Psoas muscle (tissue), 8 donors: ENCODE measurements around the gene SYTL2. TPM values are rescaled to one million over a fixed set of nuclear protein-coding genes. Genes with fewer than 3 reads are reported as not detected.
A peak's percentile ranks its signal among the peaks of the same experiment; 100 is the strongest.

Experiments
- ATAC-seq, 4 donors: fragments of 200-7000 bp; cut with Tn5 transposase; one replicate each; pipeline ENCODE4 v1.9.1; 2020; ENCODE audit warnings: moderate library complexity in 3 of 4, mild to moderate bottlenecking in 2 of 4
- DNase-seq, 2 donors: peaks; one replicate each; pipeline ENCODE4 v3.0.0-alpha.2; 2020
- H3K27ac ChIP-seq: fragments of 200-600 bp; one replicate; pipeline ENCODE4 v1.8.0; 2022
- H3K27me3 ChIP-seq, 3 donors: fragments of 200-600 bp in 1 of 3; one replicate each; pipeline versions ENCODE4 v1.6.1 to v1.8.0; 2013 to 2022; ENCODE audit warnings: low read length in 2 of 3, mild to moderate bottlenecking in 2 of 3, moderate library complexity in 1 of 3; ENCODE audit not compliant: insufficient read depth in 3 of 3
- H3K36me3 ChIP-seq, 2 donors: fragments of 200-600 bp in 1 of 2; one replicate each; pipeline versions ENCODE4 v1.6.1 to v1.8.0; 2013 to 2022; ENCODE audit warnings: low read depth in 1 of 2, mild to moderate bottlenecking in 1 of 2, moderate library complexity in 1 of 2; ENCODE audit not compliant: insufficient read depth in 1 of 2
- H3K4me1 ChIP-seq: fragments of 200-600 bp; one replicate; pipeline ENCODE4 v1.8.0; 2022
- H3K4me3 ChIP-seq: fragments of 200-600 bp; one replicate; pipeline ENCODE4 v1.8.0; 2022; ENCODE audit warnings: mild to moderate bottlenecking
- H3K9me3 ChIP-seq: fragments of 200-600 bp; one replicate; pipeline ENCODE4 v1.8.0; 2022
- WGBS, 3 donors: extraction: QIAGEN DNeasy Blood & Tissue Kit; methylation state at CpG; one replicate each; pipeline versions ENCODE4 v1.1.6 to v1.1.7; 2013; 5-methylcytosine and 5-hydroxymethylcytosine counted together
- intact Hi-C, 2 donors: fragments of 100-400 bp; cut with DNase I; formaldehyde crosslinking; loops; one replicate each; pipeline versions ENCODE4 v1.11.0 to v1.14.2; 2022
- polyA plus RNA-seq, 3 donors: library from polyadenylated mRNA; stranded (reverse); fragments of 200-250 nt; gene quantifications; one replicate each; pipeline ENCODE4 v1.2.3, GENCODE V29; 2013
- total RNA-seq, 4 donors: library from RNA; stranded (reverse); fragmentation: NEBNext Ultra II Directional in 2 of 4; extraction: Animal tissue kit (Norgen Biotek cat#: 25700) in 2 of 4; gene quantifications; one replicate each; pipeline versions ENCODE4 v1.2.1 to v1.2.4, GENCODE V29; 2021 to 2023
- TF ChIP-seq, protein P1 (sequence below): fragments of 200-600 bp; IDR thresholded peaks from one replicate; pipeline ENCODE4 v1.8.0; 2022; ENCODE audit warnings: antibody characterized with exemption
- donor health status: healthy with polysubstance abuse.
- donor health status: DM: no; HTN: no; CAD: no; lungs with moderate emphysema.
- donor health status: Bipolar disorder and iron deficiency.
- donor health status: healthy.
- donor health status: DM: yes; HTN: yes; CAD: no.
- donor health status: DM: no; HTN: no; CAD: no.
- donor health status: DM: no; HTN: no; CAD: no.
- donor health status: DM: yes; HTN: yes; CAD: no.

The SYTL2 gene
- total and polyA plus RNA-seq, 7 donors: 1.7 to 5.6 (median 4.7) TPM

- intact Hi-C loops: no loop called here
- 90 to 96% (median 91%) methylated on average over 4 of the region's 4 CpGs for WGBS, 3 donors
- Histone ChIP-seq H3K27ac (no peak overlapping the region), H3K4me3 (no peak overlapping the region), H3K4me1 (no peaks in the 10 kb centered on the region), H3K36me3 (no peaks in the 10 kb centered on the region), H3K9me3 (peaks cover 4% of the 10 kb centered on the region), H3K27me3 (no peaks in the 10 kb centered on the region)
- TF ChIP-seq, protein P1, sequence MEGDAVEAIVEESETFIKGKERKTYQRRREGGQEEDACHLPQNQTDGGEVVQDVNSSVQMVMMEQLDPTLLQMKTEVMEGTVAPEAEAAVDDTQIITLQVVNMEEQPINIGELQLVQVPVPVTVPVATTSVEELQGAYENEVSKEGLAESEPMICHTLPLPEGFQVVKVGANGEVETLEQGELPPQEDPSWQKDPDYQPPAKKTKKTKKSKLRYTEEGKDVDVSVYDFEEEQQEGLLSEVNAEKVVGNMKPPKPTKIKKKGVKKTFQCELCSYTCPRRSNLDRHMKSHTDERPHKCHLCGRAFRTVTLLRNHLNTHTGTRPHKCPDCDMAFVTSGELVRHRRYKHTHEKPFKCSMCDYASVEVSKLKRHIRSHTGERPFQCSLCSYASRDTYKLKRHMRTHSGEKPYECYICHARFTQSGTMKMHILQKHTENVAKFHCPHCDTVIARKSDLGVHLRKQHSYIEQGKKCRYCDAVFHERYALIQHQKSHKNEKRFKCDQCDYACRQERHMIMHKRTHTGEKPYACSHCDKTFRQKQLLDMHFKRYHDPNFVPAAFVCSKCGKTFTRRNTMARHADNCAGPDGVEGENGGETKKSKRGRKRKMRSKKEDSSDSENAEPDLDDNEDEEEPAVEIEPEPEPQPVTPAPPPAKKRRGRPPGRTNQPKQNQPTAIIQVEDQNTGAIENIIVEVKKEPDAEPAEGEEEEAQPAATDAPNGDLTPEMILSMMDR: no peak
- ATAC-seq (no peak), DNase-seq (no peak)
These were observed 46.1 kb downstream of the SYTL2 start for GRCh38 chr11:85764796-85765195.

DNA sequence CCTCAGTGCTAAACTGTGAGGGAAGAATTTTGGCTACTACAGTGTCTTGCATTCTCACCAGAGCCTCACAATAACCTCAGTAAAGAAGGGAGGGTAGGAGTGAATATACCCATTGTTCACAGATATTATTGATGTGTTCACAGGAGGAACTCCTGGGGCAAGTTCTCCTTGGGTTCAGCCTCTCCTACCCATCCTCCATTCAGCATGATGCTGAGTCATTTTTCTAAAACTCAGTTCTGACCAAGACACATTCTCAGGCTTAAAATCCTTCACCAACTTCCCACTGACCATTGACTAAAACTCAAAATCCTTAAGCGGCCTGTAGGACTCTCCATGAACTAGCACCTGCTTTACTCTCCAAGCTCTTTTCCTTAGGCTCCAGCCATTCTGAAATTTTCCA is 48.7 kb downstream of the SYTL2 start:
- intact Hi-C loops: no loop called here
- H3K36me3 ChIP-seq: no peaks in the 10 kb centered on the region
- no peaks in the 10 kb centered on the region for H3K9me3 ChIP-seq
- H3K27me3 ChIP-seq: no peaks in the 10 kb centered on the region
- DNase-seq (no peak), ATAC-seq (no peak)
- TF ChIP-seq, protein P1: no peak
- no peak overlapping the region for H3K27ac ChIP-seq
- no peak overlapping the region for H3K4me3 ChIP-seq
- 95 to 97% (median 95%) methylated on average over 1 of the region's 1 CpG for WGBS, 3 donors
- no peaks in the 10 kb centered on the region for H3K4me1 ChIP-seq

DNA sequence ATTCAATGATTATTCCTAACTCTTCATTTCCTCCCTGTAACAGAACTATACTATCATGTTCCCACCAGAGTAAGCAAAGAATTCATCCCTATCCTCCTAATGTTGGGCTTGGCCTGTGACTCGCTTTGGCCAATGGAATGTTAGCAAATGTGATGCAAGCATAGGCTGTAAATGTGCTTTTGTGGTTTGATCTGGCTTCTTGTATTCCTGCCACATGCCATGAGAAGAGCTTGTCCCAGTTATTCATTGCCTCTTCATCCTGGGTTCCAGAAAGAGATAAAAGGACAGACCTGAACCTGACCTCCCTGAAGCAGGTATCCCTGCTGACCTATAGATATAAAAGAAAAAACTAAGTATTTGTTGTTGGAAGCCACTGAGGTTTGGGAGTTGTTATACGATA is 51.0 kb downstream of the SYTL2 start:
- Histone ChIP-seq H3K36me3 (no peaks in the 10 kb centered on the region), H3K27me3 (no peaks in the 10 kb centered on the region), H3K4me3 (no peak overlapping the region), H3K4me1 (no peaks in the 10 kb centered on the region), H3K9me3 (no peaks in the 10 kb centered on the region), H3K27ac (no peak overlapping the region)
- ATAC-seq: peak in 2 of 4 donors; percentile 57 to 76
- WGBS, 3 donors: 77 to 91% (median 90%) methylated on average over 2 of the region's 2 CpGs
- TF ChIP-seq, protein P1: no peak
- intact Hi-C loops: no loop called here
- DNase-seq: no peak

DNA sequence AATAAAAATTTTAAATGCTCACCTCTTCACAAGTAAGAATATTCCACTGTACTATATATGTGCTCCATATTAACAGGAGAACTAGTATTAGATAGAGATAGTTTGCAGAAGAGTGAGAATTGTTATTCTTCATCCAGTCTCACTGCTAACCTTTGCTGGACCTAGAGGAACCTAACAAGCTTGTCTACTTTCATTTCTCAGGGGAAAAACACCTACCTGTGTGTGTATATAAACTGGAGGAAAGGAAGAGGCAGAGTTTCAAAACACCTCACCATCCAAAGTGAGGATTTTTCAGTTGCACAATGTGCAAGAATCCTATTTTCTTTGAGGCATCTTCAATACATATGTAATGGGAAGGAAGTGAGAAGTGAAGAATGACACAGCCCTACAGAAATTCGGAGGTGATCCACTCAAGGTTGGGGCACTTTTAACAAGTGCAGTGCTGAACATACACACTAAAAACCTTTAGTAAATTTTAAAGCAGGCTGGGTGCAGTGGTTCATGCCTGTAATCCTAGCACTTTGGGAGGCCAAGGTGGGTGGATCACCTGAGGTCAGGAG is 52.4 kb downstream of the SYTL2 start:
- ATAC-seq (no peak), DNase-seq (no peak)
- H3K4me3 ChIP-seq: no peak overlapping the region
- H3K27me3 ChIP-seq: no peaks in the 10 kb centered on the region
- WGBS, 3 donors: 90 to 95% (median 91%) methylated on average over 1 of the region's 1 CpG
- H3K36me3 ChIP-seq: no peaks in the 10 kb centered on the region
- H3K27ac ChIP-seq: no peak overlapping the region
- H3K4me1 ChIP-seq: no peaks in the 10 kb centered on the region
- TF ChIP-seq, protein P1: no peak
- no peaks in the 10 kb centered on the region for H3K9me3 ChIP-seq
- intact Hi-C loops: no loop called here

- intact Hi-C loops: no loop called here
- TF ChIP-seq, protein P1: no peak
- no peak for ATAC-seq
These were observed 52.9 kb downstream of the SYTL2 start for GRCh38 chr11:85758026-85758425.

More at GRCh38 chr11:85758026-85758425, 52.9 kb downstream of the SYTL2 start:
- DNase-seq: no peak
- 89 to 92% (median 90%) methylated on average over 4 of the region's 4 CpGs for WGBS, 3 donors
- no peaks in the 10 kb centered on the region for H3K27me3 ChIP-seq
- H3K36me3 ChIP-seq: no peaks in the 10 kb centered on the region
- H3K9me3 ChIP-seq: no peaks in the 10 kb centered on the region
- H3K4me3 ChIP-seq: no peak overlapping the region
- H3K27ac ChIP-seq: no peak overlapping the region
- no peaks in the 10 kb centered on the region for H3K4me1 ChIP-seq
